Prostate gland (tissue), 2 donors: ENCODE data around the gene EPAS1. TPM values are rescaled to one million over a fixed set of nuclear protein-coding genes. Genes with fewer than 3 reads are reported as not detected.
A peak's percentile ranks its signal among the peaks of the same experiment; 100 is the strongest.

Experiments
- DNase-seq: peaks from one replicate; pipeline ENCODE4 v3.0.0-alpha.2; 2019; ENCODE audit warnings: low spot score
- H3K27ac ChIP-seq, 2 donors: fragments of 200-600 bp; sonication (generic); 2 replicates each; pipeline ENCODE4 v1.5.1; 2017 to 2019
- H3K27me3 ChIP-seq: fragments of 200-600 bp; sonication (generic); replicated peaks from 2 replicates; pipeline ENCODE4 v1.5.1; 2019; ENCODE audit not compliant: insufficient read depth
- H3K36me3 ChIP-seq, 2 donors: fragments of 200-600 bp; sonication (generic); 1 replicate in 1 of 2; 2 replicates in 1 of 2; pipeline versions ENCODE4 v1.5.1 to v1.8.1; 2017 to 2019
- H3K4me1 ChIP-seq: fragments of 200-600 bp; sonication (generic); replicated peaks from 2 replicates; pipeline ENCODE4 v1.5.1; 2019
- H3K4me3 ChIP-seq, 2 donors: fragments of 200-600 bp; sonication (generic); 2 replicates each; pipeline ENCODE4 v1.5.1; 2017 to 2019
- H3K9me3 ChIP-seq: fragments of 200-600 bp; sonication (generic); 2 replicates; pipeline ENCODE4 v1.5.1; 2017
- POLR2A ChIP-seq: fragments of 450-650 bp; IDR thresholded peaks from one replicate; pipeline ENCODE4 v1.6.1; 2016; ENCODE audit warnings: antibody characterized with exemption, mild to moderate bottlenecking
- POLR2AphosphoS5 ChIP-seq: sonication (generic); formaldehyde crosslinking; IDR thresholded peaks from one replicate; pipeline ENCODE4 v1.6.1; 2017; ENCODE audit warnings: antibody characterized with exemption
- WGBS: methylation state at CpG from one replicate; pipeline ENCODE4 v1.1.5; 2018; 5-methylcytosine and 5-hydroxymethylcytosine counted together
- intact Hi-C: fragments of 100-400 bp; cut with DNase I; formaldehyde crosslinking; loops from one replicate; pipeline ENCODE4 v1.14.2; 2022
- total RNA-seq, 2 donors: library from RNA; depleted of rRNA; stranded (reverse); fragments of >200 nt; gene quantifications; one replicate each; pipeline ENCODE4 v1.1.0, GENCODE V29; 2016
- TF ChIP-seq, protein P1 (sequence below), 4 experiments: fragments of 200-600 bp in 2 of 4; fragments of 450-650 bp in 2 of 4; sonication (generic) in 2 of 4; IDR thresholded peaks; 1 replicate in 3 of 4; 2 replicates in 1 of 4; pipeline ENCODE4 v1.5.1; 2016 to 2019; ENCODE audit warnings: antibody characterized with exemption in 4 of 4, mild to moderate bottlenecking in 2 of 4, moderate library complexity in 2 of 4

Gene EPAS1
- total RNA-seq, 2 donors from 2014 or later = 109 to 356 TPM

DNA sequence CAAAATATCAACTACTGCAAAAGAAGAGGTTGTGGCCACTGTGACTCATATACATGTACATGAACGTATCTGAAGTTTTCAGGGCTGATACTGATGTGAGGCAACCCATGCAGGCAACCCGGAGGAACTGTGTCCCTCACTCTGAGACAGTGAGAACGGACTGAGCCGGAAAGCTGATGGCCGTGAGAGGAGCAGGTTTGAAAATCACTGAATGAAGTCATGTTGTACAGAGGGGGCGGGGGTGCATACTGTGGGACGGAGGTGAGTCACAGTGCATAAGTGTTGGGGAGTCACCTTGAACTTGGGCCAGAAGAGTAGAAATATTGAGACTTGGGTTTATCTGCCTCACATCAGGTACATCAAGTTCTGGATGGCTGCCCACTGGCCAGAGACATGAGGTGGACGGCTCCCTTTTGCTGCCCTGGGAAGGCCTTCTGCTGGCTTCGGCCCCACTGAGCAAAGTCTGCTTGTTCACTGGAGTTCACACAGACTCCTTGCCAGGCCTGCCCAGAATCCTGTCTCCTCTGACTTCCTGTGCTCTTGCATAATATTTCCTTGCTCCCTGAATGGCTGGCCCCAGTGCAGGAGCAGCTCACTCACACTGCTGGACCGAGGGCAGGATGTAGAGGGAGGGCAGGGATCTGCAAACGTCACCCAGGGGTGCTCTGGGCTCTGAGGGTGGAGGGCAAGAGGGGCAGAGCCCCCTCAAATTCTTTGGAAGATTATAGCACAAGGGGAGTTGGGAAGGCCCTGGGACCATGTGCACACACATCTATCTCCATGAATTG is 18.1 kb downstream of the EPAS1 start:
- no peaks in the 10 kb centered on the region for H3K9me3 ChIP-seq
- H3K27me3 ChIP-seq = no peaks in the 10 kb centered on the region
- intact Hi-C loops = no loop called here
- no peak for TF ChIP-seq POLR2A
- peak; percentile 93 for TF ChIP-seq POLR2AphosphoS5
- TF ChIP-seq, protein P1, sequence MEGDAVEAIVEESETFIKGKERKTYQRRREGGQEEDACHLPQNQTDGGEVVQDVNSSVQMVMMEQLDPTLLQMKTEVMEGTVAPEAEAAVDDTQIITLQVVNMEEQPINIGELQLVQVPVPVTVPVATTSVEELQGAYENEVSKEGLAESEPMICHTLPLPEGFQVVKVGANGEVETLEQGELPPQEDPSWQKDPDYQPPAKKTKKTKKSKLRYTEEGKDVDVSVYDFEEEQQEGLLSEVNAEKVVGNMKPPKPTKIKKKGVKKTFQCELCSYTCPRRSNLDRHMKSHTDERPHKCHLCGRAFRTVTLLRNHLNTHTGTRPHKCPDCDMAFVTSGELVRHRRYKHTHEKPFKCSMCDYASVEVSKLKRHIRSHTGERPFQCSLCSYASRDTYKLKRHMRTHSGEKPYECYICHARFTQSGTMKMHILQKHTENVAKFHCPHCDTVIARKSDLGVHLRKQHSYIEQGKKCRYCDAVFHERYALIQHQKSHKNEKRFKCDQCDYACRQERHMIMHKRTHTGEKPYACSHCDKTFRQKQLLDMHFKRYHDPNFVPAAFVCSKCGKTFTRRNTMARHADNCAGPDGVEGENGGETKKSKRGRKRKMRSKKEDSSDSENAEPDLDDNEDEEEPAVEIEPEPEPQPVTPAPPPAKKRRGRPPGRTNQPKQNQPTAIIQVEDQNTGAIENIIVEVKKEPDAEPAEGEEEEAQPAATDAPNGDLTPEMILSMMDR (IDR thresholded peaks at IDR 0.05) = no peak
- H3K4me3 ChIP-seq = no peak overlapping the region
- peaks cover 20% of the 10 kb centered on the region for H3K4me1 ChIP-seq
- no peaks in the 10 kb centered on the region for H3K36me3 ChIP-seq
- peak; percentile 93 for DNase-seq
- 22% methylated on average over 11 of the region's 11 CpGs for WGBS
- peak overlapping the region; percentile 72 to 75 for H3K27ac ChIP-seq

DNA sequence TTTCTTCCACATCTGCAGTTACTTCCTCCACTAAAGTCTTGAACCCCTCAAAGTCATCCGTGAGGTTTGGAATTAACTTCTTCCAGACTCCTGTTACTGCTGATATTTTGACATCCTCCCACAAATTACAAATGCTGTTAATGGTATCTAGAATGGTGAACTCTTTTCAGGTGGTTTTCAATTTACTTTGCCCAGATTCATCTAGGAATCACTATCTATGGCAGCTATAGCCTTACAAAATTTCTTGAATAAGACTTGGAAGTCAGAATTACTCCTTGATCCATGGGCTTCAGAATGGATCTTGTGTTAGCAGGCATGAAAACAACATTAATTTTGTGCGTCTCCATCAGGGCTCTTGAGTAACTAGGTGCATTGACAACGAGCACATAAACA is 19.9 kb downstream of the EPAS1 start:
- Histone ChIP-seq H3K36me3 (no peaks in the 10 kb centered on the region), H3K4me1 (peaks cover 20% of the 10 kb centered on the region), H3K27me3 (no peaks in the 10 kb centered on the region), H3K27ac (peak overlapping the region in 1 of 2 donors; percentile 75), H3K9me3 (no peaks in the 10 kb centered on the region), H3K4me3 (no peak overlapping the region)
- intact Hi-C loops = no loop called here
- no peak for TF ChIP-seq POLR2AphosphoS5
- no peak for TF ChIP-seq POLR2A
- TF ChIP-seq, protein P1 (IDR thresholded peaks at IDR 0.05) = no peak
- DNase-seq = no peak
- WGBS = 86% methylated on average over 3 of the region's 3 CpGs

DNA sequence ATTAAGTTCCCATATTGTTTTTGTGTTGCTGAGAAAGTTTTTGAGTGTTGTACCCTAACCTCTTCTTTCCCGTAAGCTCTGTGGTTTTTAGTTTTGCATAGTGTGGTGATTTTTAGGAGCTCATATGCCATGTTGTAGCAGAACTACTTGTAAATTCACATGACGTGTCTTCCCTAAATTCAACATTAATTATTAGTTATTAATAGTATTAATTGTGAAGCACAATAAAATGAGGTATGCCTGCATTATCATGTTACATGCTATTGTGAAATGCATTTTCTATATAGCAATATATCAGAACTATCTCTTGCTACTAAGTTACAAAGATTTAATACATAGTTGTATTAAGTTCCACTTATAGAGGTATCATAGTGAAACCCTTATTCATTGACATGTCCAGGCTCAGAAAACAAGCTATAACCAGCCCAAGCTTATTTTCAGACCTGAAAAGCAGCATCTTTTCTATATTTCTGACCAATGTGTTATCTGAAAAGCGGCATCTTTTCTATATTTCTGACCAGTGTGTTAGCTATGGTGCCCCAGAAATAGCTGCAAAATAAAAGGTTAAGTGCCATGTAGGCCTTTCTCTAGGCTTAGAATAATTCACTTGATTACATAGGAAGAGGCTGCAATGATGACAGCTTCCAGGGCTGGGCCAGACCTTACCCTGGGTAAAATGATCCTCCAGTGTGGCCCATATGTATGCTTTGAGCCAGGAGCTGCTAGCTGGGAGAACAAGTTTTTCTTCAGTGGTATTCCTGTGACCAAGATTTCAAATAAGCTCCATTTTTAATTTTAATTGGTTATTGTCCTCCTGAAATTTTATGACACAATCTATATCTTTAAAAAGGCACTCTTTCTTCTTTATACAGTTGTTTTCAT is 21.6 kb downstream of the EPAS1 start:
- no peaks in the 10 kb centered on the region for H3K27me3 ChIP-seq
- no peaks in the 10 kb centered on the region for H3K36me3 ChIP-seq
- H3K27ac ChIP-seq = peak overlapping the region; percentile 1 to 29
- TF ChIP-seq, protein P1 (IDR thresholded peaks at IDR 0.05) = no peak
- TF ChIP-seq POLR2AphosphoS5 = peak; percentile 37
- H3K4me1 ChIP-seq = peaks cover 20% of the 10 kb centered on the region
- intact Hi-C loops = no loop called here
- DNase-seq = no peak
- no peak overlapping the region for H3K4me3 ChIP-seq
- H3K9me3 ChIP-seq = no peaks in the 10 kb centered on the region
- 80% methylated on average over 3 of the region's 3 CpGs for WGBS

DNA sequence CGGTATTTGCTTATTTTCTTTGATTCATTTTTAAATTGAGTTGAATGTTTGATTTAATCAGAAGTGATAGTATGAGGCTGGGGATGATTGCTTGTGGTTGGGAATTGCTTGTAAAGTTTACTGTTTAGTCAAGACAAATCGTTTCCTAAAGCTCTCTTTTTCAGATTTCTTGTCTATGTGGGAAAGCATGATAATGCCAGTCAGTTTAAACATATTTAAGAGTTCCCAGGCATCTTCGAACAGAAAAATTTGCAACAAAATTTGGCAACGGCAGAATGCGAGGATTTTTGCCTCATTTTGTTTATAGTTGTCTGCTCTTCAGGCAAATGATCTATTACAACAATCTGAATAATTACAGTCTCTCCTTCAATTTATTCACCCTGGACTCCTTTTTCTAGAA is 22.5 kb downstream of the EPAS1 start:
- Histone ChIP-seq H3K9me3 (no peaks in the 10 kb centered on the region), H3K27me3 (no peaks in the 10 kb centered on the region), H3K4me1 (peaks cover 18% of the 10 kb centered on the region), H3K4me3 (no peak overlapping the region), H3K27ac (peak overlapping the region; percentile 1 to 29), H3K36me3 (no peaks in the 10 kb centered on the region)
- intact Hi-C loops = no loop called here
- TF ChIP-seq, protein P1 (IDR thresholded peaks at IDR 0.05) = no peak
- no peak for TF ChIP-seq POLR2A
- no peak for TF ChIP-seq POLR2AphosphoS5
- 20% methylated on average over 5 of the region's 5 CpGs for WGBS
- no peak for DNase-seq
